ENCODE results near the gene EXOC6B. TPM values are rescaled to one million over a fixed set of nuclear protein-coding genes. Genes with fewer than 3 reads are reported as not detected.

The EXOC6B gene
- total RNA-seq, 1 experiment from 2014 or later = not detected

DNA sequence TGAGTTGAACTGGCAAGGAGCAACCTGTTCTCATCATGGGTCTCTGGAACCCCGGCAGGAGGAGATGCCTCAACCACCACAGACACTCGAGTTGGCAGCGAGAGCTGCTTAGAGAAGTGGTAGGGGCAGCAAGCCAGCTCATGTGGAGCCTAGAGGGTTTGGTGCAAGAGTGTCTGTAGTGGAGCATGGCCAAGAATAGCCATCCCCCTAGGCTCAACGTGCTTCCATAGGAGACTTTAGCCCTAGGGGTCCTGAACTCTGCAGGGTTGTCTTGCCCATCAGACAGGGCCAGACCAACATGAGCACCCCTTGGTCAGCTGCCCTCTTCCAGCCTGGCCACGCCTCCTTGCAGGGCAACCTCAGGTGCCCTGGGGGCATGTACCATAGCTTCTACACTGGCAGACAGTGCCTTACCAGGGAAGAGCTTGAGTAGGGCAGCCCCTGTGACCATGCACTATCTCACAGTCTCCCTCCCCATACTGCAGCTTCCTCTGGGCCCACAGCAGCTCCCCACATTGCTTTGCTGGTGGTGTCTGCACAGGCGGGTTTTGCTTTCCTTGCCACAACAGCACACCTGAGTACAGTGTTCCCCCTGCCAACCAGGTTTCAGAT, 187.1 kb downstream of the EXOC6B start:
- no peak overlapping the region for H2AFZ ChIP-seq (ENCODE audit: low read length)
- no peak for DNase-seq
- H3K36me3 ChIP-seq (ENCODE audit: insufficient read depth, low read length) = no peaks in the 10 kb centered on the region
- H3K4me3 ChIP-seq (ENCODE audit: low read length) = no peak overlapping the region
- no peaks in the 10 kb centered on the region for H3K9me2 ChIP-seq (replicated peaks; ENCODE audit: insufficient read depth, low read length)
- H3K27ac ChIP-seq (ENCODE audit: low read length) = no peak overlapping the region
- H3K9ac ChIP-seq (ENCODE audit: low read length) = no peak overlapping the region
- H3K79me2 ChIP-seq (ENCODE audit: low read length) = no peaks in the 10 kb centered on the region
- H3K27me3 ChIP-seq (ENCODE audit: low read length) = no peaks in the 10 kb centered on the region
- H3K4me2 ChIP-seq (ENCODE audit: low read depth, low read length, poor library complexity, severe bottlenecking) = no peak overlapping the region
- H4K20me1 ChIP-seq (ENCODE audit: insufficient read depth, low read depth, low read length) = no peaks in the 10 kb centered on the region
- no peaks in the 10 kb centered on the region for H3K9me3 ChIP-seq (ENCODE audit: low read length)
- H3K4me1 ChIP-seq (ENCODE audit: low read length) = no peaks in the 10 kb centered on the region

DNA sequence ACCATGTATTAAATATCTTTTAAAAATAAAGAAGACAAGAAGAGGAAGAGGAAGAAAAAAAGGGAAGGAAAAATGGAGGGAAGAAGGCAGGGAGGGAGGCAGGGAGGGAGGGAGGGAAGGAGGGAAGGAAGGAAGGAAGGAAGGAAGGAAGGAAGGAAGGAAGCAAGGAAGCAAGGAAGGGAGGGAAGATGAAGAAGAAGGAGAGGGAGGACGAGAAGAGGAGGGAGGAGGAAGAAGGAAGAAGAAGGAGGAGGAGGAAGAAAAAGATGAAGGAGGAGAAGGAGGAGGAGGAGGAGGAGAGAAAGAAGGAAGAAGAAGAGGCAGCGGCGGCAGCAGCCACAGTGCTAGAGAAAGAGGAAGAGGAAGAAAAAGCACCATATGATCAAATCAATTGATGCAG, 189.6 kb downstream of the EXOC6B start:
- Histone ChIP-seq H3K79me2 (ENCODE audit: low read length) (no peaks in the 10 kb centered on the region), H3K4me2 (ENCODE audit: low read depth, low read length, poor library complexity, severe bottlenecking) (no peak overlapping the region), H3K9me3 (ENCODE audit: low read length) (no peaks in the 10 kb centered on the region)

GRCh38 chr2:72630767-72631166, 195.1 kb downstream of the EXOC6B start:
- no peak overlapping the region for H3K4me2 ChIP-seq (ENCODE audit: low read depth, low read length, poor library complexity, severe bottlenecking)
- no peaks in the 10 kb centered on the region for H3K36me3 ChIP-seq (ENCODE audit: insufficient read depth, low read length)
- no peaks in the 10 kb centered on the region for H4K20me1 ChIP-seq (ENCODE audit: insufficient read depth, low read depth, low read length)
- H3K9ac ChIP-seq (ENCODE audit: low read length) = no peak overlapping the region
- no peaks in the 10 kb centered on the region for H3K27me3 ChIP-seq (ENCODE audit: low read length)
- H3K27ac ChIP-seq (ENCODE audit: low read length) = no peak overlapping the region
- no peak overlapping the region for H3K4me3 ChIP-seq (ENCODE audit: low read length)
- no peaks in the 10 kb centered on the region for H3K9me3 ChIP-seq (ENCODE audit: low read length)
- no peak overlapping the region for H2AFZ ChIP-seq (ENCODE audit: low read length)
- no peaks in the 10 kb centered on the region for H3K79me2 ChIP-seq (ENCODE audit: low read length)
- H3K9me2 ChIP-seq (replicated peaks; ENCODE audit: insufficient read depth, low read length) = no peaks in the 10 kb centered on the region
- no peaks in the 10 kb centered on the region for H3K4me1 ChIP-seq (ENCODE audit: low read length)
- no peak for DNase-seq

More for the DNA sequence above, 189.6 kb downstream of the EXOC6B start:
- Histone ChIP-seq H3K9me2 (replicated peaks; ENCODE audit: insufficient read depth, low read length) (no peaks in the 10 kb centered on the region), H3K27me3 (ENCODE audit: low read length) (no peaks in the 10 kb centered on the region), H3K4me1 (ENCODE audit: low read length) (no peaks in the 10 kb centered on the region), H3K9ac (ENCODE audit: low read length) (no peak overlapping the region), H3K4me3 (ENCODE audit: low read length) (no peak overlapping the region), H3K36me3 (ENCODE audit: insufficient read depth, low read length) (no peaks in the 10 kb centered on the region), H4K20me1 (ENCODE audit: insufficient read depth, low read depth, low read length) (no peaks in the 10 kb centered on the region), H2AFZ (ENCODE audit: low read length) (no peak overlapping the region), H3K27ac (ENCODE audit: low read length) (no peak overlapping the region)
- DNase-seq = no peak

- Histone ChIP-seq H3K4me2 (ENCODE audit: low read depth, low read length, poor library complexity, severe bottlenecking) (no peak overlapping the region), H3K4me1 (ENCODE audit: low read length) (no peaks in the 10 kb centered on the region), H3K27me3 (ENCODE audit: low read length) (no peaks in the 10 kb centered on the region), H3K4me3 (ENCODE audit: low read length) (no peak overlapping the region), H3K79me2 (ENCODE audit: low read length) (no peaks in the 10 kb centered on the region), H2AFZ (ENCODE audit: low read length) (no peak overlapping the region), H4K20me1 (ENCODE audit: insufficient read depth, low read depth, low read length) (no peaks in the 10 kb centered on the region), H3K9ac (ENCODE audit: low read length) (no peak overlapping the region), H3K9me2 (replicated peaks; ENCODE audit: insufficient read depth, low read length) (no peaks in the 10 kb centered on the region), H3K36me3 (ENCODE audit: insufficient read depth, low read length) (no peaks in the 10 kb centered on the region), H3K9me3 (ENCODE audit: low read length) (no peaks in the 10 kb centered on the region), H3K27ac (ENCODE audit: low read length) (no peak overlapping the region)
- no peak for DNase-seq
Measured at GRCh38 chr2:72629062-72629461, 196.8 kb downstream of the EXOC6B start.

DNA sequence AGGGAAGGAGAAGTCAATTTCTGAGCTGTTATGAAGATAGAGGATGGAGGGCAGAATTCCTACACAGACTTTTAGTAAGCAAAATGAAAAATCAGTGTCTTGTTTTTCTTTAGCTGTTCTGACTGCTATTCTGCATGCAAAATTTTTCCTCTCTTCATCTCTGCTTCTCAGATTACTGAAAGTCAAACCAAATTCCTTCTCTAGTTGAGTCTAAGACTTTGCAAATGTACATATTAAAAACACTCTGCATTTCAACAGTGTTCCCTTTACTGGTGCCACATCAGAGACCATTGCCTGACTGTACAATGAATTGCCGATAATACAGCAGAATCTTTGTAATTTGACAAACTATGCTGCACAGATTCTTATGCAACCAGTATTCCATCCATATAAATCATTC, 198.8 kb downstream of the EXOC6B start:
- Histone ChIP-seq H2AFZ (ENCODE audit: low read length) (no peak overlapping the region), H3K4me3 (ENCODE audit: low read length) (no peak overlapping the region), H3K4me2 (ENCODE audit: low read depth, low read length, poor library complexity, severe bottlenecking) (no peak overlapping the region), H3K9me3 (ENCODE audit: low read length) (no peaks in the 10 kb centered on the region), H3K9me2 (replicated peaks; ENCODE audit: insufficient read depth, low read length) (no peaks in the 10 kb centered on the region), H3K27me3 (ENCODE audit: low read length) (no peaks in the 10 kb centered on the region), H4K20me1 (ENCODE audit: insufficient read depth, low read depth, low read length) (no peaks in the 10 kb centered on the region), H3K79me2 (ENCODE audit: low read length) (no peaks in the 10 kb centered on the region), H3K36me3 (ENCODE audit: insufficient read depth, low read length) (no peaks in the 10 kb centered on the region), H3K4me1 (ENCODE audit: low read length) (no peaks in the 10 kb centered on the region), H3K9ac (ENCODE audit: low read length) (no peak overlapping the region), H3K27ac (ENCODE audit: low read length) (no peak overlapping the region)
- DNase-seq = no peak

- H3K9me3 ChIP-seq (ENCODE audit: low read length) = no peaks in the 10 kb centered on the region
- no peaks in the 10 kb centered on the region for H3K36me3 ChIP-seq (ENCODE audit: insufficient read depth, low read length)
- DNase-seq = no peak
- no peaks in the 10 kb centered on the region for H4K20me1 ChIP-seq (ENCODE audit: insufficient read depth, low read depth, low read length)
- H3K9me2 ChIP-seq (replicated peaks; ENCODE audit: insufficient read depth, low read length) = no peaks in the 10 kb centered on the region
- no peak overlapping the region for H3K4me2 ChIP-seq (ENCODE audit: low read depth, low read length, poor library complexity, severe bottlenecking)
- H3K4me3 ChIP-seq (ENCODE audit: low read length) = no peak overlapping the region
- H3K27ac ChIP-seq (ENCODE audit: low read length) = no peak overlapping the region
- no peak overlapping the region for H2AFZ ChIP-seq (ENCODE audit: low read length)
- H3K9ac ChIP-seq (ENCODE audit: low read length) = no peak overlapping the region
- no peaks in the 10 kb centered on the region for H3K4me1 ChIP-seq (ENCODE audit: low read length)
- no peaks in the 10 kb centered on the region for H3K79me2 ChIP-seq (ENCODE audit: low read length)
- H3K27me3 ChIP-seq (ENCODE audit: low read length) = no peaks in the 10 kb centered on the region
Measured at GRCh38 chr2:72625366-72625765, 200.5 kb downstream of the EXOC6B start.

GRCh38 chr2:72623481-72623880, 202.4 kb downstream of the EXOC6B start:
- Histone ChIP-seq H3K27ac (ENCODE audit: low read length) (no peak overlapping the region), H2AFZ (ENCODE audit: low read length) (no peak overlapping the region), H3K4me3 (ENCODE audit: low read length) (no peak overlapping the region), H3K79me2 (ENCODE audit: low read length) (no peaks in the 10 kb centered on the region), H3K36me3 (ENCODE audit: insufficient read depth, low read length) (no peaks in the 10 kb centered on the region), H3K27me3 (ENCODE audit: low read length) (no peaks in the 10 kb centered on the region), H3K9ac (ENCODE audit: low read length) (no peak overlapping the region), H3K9me3 (ENCODE audit: low read length) (no peaks in the 10 kb centered on the region), H4K20me1 (ENCODE audit: insufficient read depth, low read depth, low read length) (no peaks in the 10 kb centered on the region), H3K4me1 (ENCODE audit: low read length) (no peaks in the 10 kb centered on the region), H3K9me2 (replicated peaks; ENCODE audit: insufficient read depth, low read length) (no peaks in the 10 kb centered on the region), H3K4me2 (ENCODE audit: low read depth, low read length, poor library complexity, severe bottlenecking) (no peak overlapping the region)
- DNase-seq = no peak

GRCh38 chr2:72619626-72620025, 206.2 kb downstream of the EXOC6B start:
- no peaks in the 10 kb centered on the region for H3K79me2 ChIP-seq (ENCODE audit: low read length)
- H3K9me2 ChIP-seq (replicated peaks; ENCODE audit: insufficient read depth, low read length) = no peaks in the 10 kb centered on the region
- no peaks in the 10 kb centered on the region for H3K36me3 ChIP-seq (ENCODE audit: insufficient read depth, low read length)
- no peak overlapping the region for H3K4me3 ChIP-seq (ENCODE audit: low read length)
- no peak overlapping the region for H3K9ac ChIP-seq (ENCODE audit: low read length)
- no peak overlapping the region for H3K4me2 ChIP-seq (ENCODE audit: low read depth, low read length, poor library complexity, severe bottlenecking)
- H4K20me1 ChIP-seq (ENCODE audit: insufficient read depth, low read depth, low read length) = no peaks in the 10 kb centered on the region
- no peak overlapping the region for H3K27ac ChIP-seq (ENCODE audit: low read length)
- no peaks in the 10 kb centered on the region for H3K4me1 ChIP-seq (ENCODE audit: low read length)
- no peaks in the 10 kb centered on the region for H3K27me3 ChIP-seq (ENCODE audit: low read length)
- H2AFZ ChIP-seq (ENCODE audit: low read length) = no peak overlapping the region
- no peaks in the 10 kb centered on the region for H3K9me3 ChIP-seq (ENCODE audit: low read length)
- no peak for DNase-seq

DNA sequence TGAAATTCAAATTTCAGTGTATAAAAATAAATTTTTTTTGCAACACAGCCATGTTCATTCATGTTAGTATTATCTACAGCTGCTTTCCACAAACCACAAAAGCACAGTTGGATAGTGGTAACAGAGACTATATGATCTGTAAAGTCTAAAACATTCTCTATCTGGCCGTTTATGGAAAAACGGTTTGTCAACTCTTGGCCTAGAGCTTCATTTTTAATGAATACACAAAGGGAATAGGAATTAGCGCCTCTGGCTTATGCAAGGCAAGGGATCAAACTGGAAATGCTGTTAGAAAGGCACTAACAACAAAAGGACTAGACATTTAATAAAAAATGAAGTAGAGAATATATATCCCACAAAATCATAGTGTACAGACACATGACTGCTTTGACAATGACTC, 211.9 kb downstream of the EXOC6B start:
- Histone ChIP-seq H3K79me2 (ENCODE audit: low read length) (no peaks in the 10 kb centered on the region), H3K27me3 (ENCODE audit: low read length) (no peaks in the 10 kb centered on the region)
- no peak for DNase-seq

More for the DNA sequence above, 211.9 kb downstream of the EXOC6B start:
- no peak overlapping the region for H3K4me3 ChIP-seq (ENCODE audit: low read length)
- H3K9me2 ChIP-seq (replicated peaks; ENCODE audit: insufficient read depth, low read length) = no peaks in the 10 kb centered on the region
- no peaks in the 10 kb centered on the region for H4K20me1 ChIP-seq (ENCODE audit: insufficient read depth, low read depth, low read length)
- H3K9ac ChIP-seq (ENCODE audit: low read length) = no peak overlapping the region
- H3K9me3 ChIP-seq (ENCODE audit: low read length) = no peaks in the 10 kb centered on the region
- no peaks in the 10 kb centered on the region for H3K36me3 ChIP-seq (ENCODE audit: insufficient read depth, low read length)
- no peak overlapping the region for H3K27ac ChIP-seq (ENCODE audit: low read length)
- no peak overlapping the region for H3K4me2 ChIP-seq (ENCODE audit: low read depth, low read length, poor library complexity, severe bottlenecking)
- H2AFZ ChIP-seq (ENCODE audit: low read length) = no peak overlapping the region
- H3K4me1 ChIP-seq (ENCODE audit: low read length) = no peaks in the 10 kb centered on the region
